Upper lobe of left lung (tissue), 6 donors: Measurements from ENCODE around the gene PRRT4. TPM values are rescaled to one million over a fixed set of nuclear protein-coding genes. Genes with fewer than 3 reads are reported as not detected.

ENCODE experiments used
- ATAC-seq, 2 donors: fragments of 200-7000 bp; cut with Tn5 transposase; one replicate each; pipeline ENCODE4 v1.9.1; 2022; ENCODE audit warnings: mild to moderate bottlenecking in 2 of 2, moderate library complexity in 2 of 2; ENCODE audit not compliant: low FRiP score in 2 of 2
- DNase-seq, 2 donors: peaks; one replicate each; pipeline ENCODE4 v3.0.0-alpha.2; 2019 to 2020
- H3K27ac ChIP-seq, 4 donors: fragments of 200-600 bp; sonication (generic); one replicate each; pipeline ENCODE4 v1.5.1; 2016 to 2019
- H3K27me3 ChIP-seq, 4 donors: fragments of 200-600 bp; sonication (generic); one replicate each; pipeline ENCODE4 v1.5.1; 2017 to 2019
- H3K36me3 ChIP-seq, 4 donors: fragments of 200-600 bp; sonication (generic); one replicate each; pipeline ENCODE4 v1.5.1; 2016 to 2019
- H3K4me1 ChIP-seq, 4 donors: fragments of 200-600 bp; sonication (generic); one replicate each; pipeline ENCODE4 v1.5.1; 2018 to 2019
- H3K4me3 ChIP-seq, 4 donors: fragments of 200-600 bp; sonication (generic); one replicate each; pipeline ENCODE4 v1.5.1; 2017 to 2019; ENCODE audit warnings: mild to moderate bottlenecking in 2 of 4, moderate library complexity in 1 of 4
- H3K9me3 ChIP-seq, 4 donors: fragments of 200-600 bp; sonication (generic); one replicate each; pipeline ENCODE4 v1.5.1; 2018 to 2019
- CTCF ChIP-seq, 6 experiments: fragments of 450-650 bp in 4 of 6; fragments of 200-600 bp in 2 of 6; sonication (generic) in 2 of 6; IDR thresholded peaks; one replicate each; pipeline ENCODE4 v1.5.1; 2016 to 2019; ENCODE audit warnings: antibody characterized with exemption in 6 of 6
- EP300 ChIP-seq, 4 donors: sonication (generic); formaldehyde crosslinking; IDR thresholded peaks; one replicate each; pipeline ENCODE4 v1.5.1; 2017; ENCODE audit warnings: antibody characterized with exemption in 4 of 4, control low read depth in 2 of 4
- POLR2A ChIP-seq, 4 donors: fragments of 450-650 bp; IDR thresholded peaks; one replicate each; pipeline ENCODE4 v1.5.1; 2016 to 2017; ENCODE audit warnings: antibody characterized with exemption in 4 of 4, mild to moderate bottlenecking in 2 of 4
- POLR2AphosphoS5 ChIP-seq, 2 donors: sonication (generic); formaldehyde crosslinking; IDR thresholded peaks; one replicate each; pipeline ENCODE4 v1.5.1; 2017; ENCODE audit warnings: antibody characterized with exemption in 2 of 2
- WGBS, 2 donors: methylation state at CpG; one replicate each; pipeline ENCODE4 v1.1.5; 2017 to 2018; 5-methylcytosine and 5-hydroxymethylcytosine counted together
- total RNA-seq, 6 donors: library from RNA; depleted of rRNA in 4 of 6; stranded (reverse); fragments of >200 nt in 4 of 6; gene quantifications; one replicate each; pipeline versions ENCODE4 v1.1.0 to v1.2.1, GENCODE V29; 2016 to 2021
- donor health status: DM: no; HTN: no; CAD: no; lungs with moderate emphysema.
- donor health status: DM: no; HTN: yes; CAD: no; lungs with severe emphysema.

PRRT4 gene
- total RNA-seq, 6 donors from 2014 or later: 0.30 to 10.5 (median 0.91) TPM

GRCh38 chr7:128407751-128408708 lies 46.5 kb upstream of the PRRT4 start:
- H3K27me3 ChIP-seq: no peaks in the 10 kb centered on the region
- TF ChIP-seq CTCF (IDR thresholded peaks at IDR 0.05): no peak
- WGBS, 2 donors: 50 to 53% methylated on average over 9 to 11 of the region's 11 CpGs
- peak overlapping the region in 3 of 4 donors; percentile 48 to 81 (median 78) for H3K4me3 ChIP-seq
- H3K4me1 ChIP-seq: peaks cover 44 to 66% (median 58%) of the 10 kb centered on the region in 4 donors
- peaks cover 0 to 7% (median 0%) of the 10 kb centered on the region in 4 donors for H3K36me3 ChIP-seq
- peak overlapping the region; percentile 91 to 98 (median 94) for H3K27ac ChIP-seq
- ATAC-seq (no peak), DNase-seq (peak; percentile 32 to 41)
- H3K9me3 ChIP-seq: no peaks in the 10 kb centered on the region

- TF ChIP-seq POLR2AphosphoS5 (IDR thresholded peaks at IDR 0.05): no peak
- TF ChIP-seq EP300 (IDR thresholded peaks at IDR 0.05): no peak
- TF ChIP-seq CTCF (IDR thresholded peaks at IDR 0.05): no peak
- TF ChIP-seq POLR2A (IDR thresholded peaks at IDR 0.05): no peak
- Histone ChIP-seq H3K36me3 (peaks cover 0 to 11% (median 1%) of the 10 kb centered on the region in 4 donors), H3K27me3 (no peaks in the 10 kb centered on the region), H3K4me1 (peaks cover 44 to 66% (median 58%) of the 10 kb centered on the region in 4 donors), H3K9me3 (no peaks in the 10 kb centered on the region), H3K27ac (peak overlapping the region; percentile 91 to 98 (median 94)), H3K4me3 (peak overlapping the region in 1 of 4 donors; percentile 78)
- ATAC-seq (no peak), DNase-seq (peak in 1 of 2 donors; percentile 34)
- 86 to 91% methylated on average over 2 to 7 of the region's 7 CpGs for WGBS, 2 donors
Measured at GRCh38 chr7:128407233-128407589, 45.7 kb upstream of the PRRT4 start.

- H3K27ac ChIP-seq: peak overlapping the region; percentile 91 to 98 (median 94)
Measured at GRCh38 chr7:128406314-128407232, 45.1 kb upstream of the PRRT4 start.

More at GRCh38 chr7:128406314-128407232, 45.1 kb upstream of the PRRT4 start:
- H3K4me1 ChIP-seq: peaks cover 44 to 66% (median 58%) of the 10 kb centered on the region in 4 donors
- WGBS, 2 donors: 45 to 75% methylated on average over 8 to 15 of the region's 17 CpGs
- H3K4me3 ChIP-seq: peak overlapping the region in 3 of 4 donors; percentile 74 to 94 (median 77)
- peaks cover 0 to 13% (median 2%) of the 10 kb centered on the region in 4 donors for H3K36me3 ChIP-seq
- DNase-seq (peak in 1 of 2 donors; percentile 35), ATAC-seq (no peak)
- no peaks in the 10 kb centered on the region for H3K27me3 ChIP-seq
- H3K9me3 ChIP-seq: no peaks in the 10 kb centered on the region
- TF ChIP-seq POLR2AphosphoS5 (IDR thresholded peaks at IDR 0.05) (no peak), POLR2A (IDR thresholded peaks at IDR 0.05) (no peak), CTCF (IDR thresholded peaks at IDR 0.05) (no peak), EP300 (IDR thresholded peaks at IDR 0.05) (no peak)
